Skin epidermis (tissue), 12 donors: Measurements from ENCODE around the gene CYFIP1.

Source experiments
- H3K27ac ChIP-seq, 21 experiments: fragments of 200-600 bp; sonication (generic) in 11 of 21; one replicate each; pipeline ENCODE4 v1.5.0; 2020; ENCODE audit warnings: mild to moderate bottlenecking in 3 of 21, inconsistent platforms in 2 of 21, moderate library complexity in 2 of 21
- H3K4me3 ChIP-seq, 7 experiments: fragments of 200-600 bp; sonication (generic) in 2 of 7; one replicate each; pipeline ENCODE4 v1.5.0; 2020; ENCODE audit warnings: inconsistent platforms in 2 of 7, mild to moderate bottlenecking in 2 of 7, moderate library complexity in 1 of 7

Gene CYFIP1

DNA sequence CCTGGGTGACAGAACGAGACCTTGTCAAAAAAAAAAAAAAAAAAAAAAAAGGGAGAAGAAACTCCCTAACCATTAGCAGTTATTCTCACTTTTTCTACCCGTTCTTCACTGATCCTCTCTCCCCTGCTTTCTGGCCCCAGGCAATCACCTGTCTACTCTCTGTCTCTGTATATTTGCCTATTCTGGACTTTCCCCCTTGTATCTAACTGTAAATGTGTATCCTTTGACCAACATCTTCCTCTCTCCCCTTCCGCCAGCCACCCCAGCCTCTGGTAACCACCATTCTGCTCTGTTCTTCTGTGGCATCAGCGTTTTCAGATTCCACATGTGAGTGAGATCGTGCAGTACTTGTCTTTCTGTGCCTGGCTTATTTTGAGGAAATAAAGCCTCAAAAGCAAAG, 6.9 kb downstream of the CYFIP1 start:
- Histone ChIP-seq H3K27ac (no peak overlapping the region), H3K4me3 (no peak overlapping the region)

DNA sequence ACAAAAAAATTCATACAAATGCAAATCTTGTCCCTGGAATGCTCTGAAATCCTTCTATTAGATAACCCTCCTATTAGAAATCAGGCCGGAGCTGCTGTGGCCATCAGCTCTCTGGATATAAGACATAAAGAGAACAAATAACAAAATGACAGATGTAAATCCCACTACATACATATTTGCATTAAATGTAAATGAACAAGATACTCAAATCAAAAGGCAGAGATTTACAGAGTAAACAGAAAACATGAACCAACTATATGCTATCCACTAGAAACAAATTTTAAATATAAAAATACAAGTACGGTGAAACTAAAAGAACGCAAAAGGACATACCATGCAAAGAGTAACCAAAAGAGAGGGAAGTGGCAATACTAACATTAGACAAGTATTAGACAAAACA, 10.7 kb downstream of the CYFIP1 start:
- H3K27ac ChIP-seq = no peak overlapping the region
- H3K4me3 ChIP-seq = no peak overlapping the region

DNA sequence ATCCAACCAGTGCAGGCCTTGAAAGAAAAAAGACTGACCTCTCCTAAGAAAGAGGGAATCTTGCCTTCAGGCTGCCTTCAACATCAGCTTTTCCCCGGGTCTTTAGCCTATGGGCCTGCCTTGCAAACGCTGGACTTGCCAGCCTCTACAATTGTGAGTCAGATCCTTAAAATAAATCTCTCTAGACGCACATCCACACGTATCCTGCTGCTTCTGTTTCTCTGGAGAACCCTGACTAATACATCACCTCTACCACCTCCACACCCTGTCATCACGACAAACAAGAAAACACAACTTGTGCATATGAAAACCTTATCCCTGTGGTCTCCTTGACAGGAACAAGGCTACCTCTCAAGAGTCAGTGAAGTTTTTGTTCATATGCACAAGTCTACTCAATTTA, 11.8 kb downstream of the CYFIP1 start:
- Histone ChIP-seq H3K27ac (no peak overlapping the region), H3K4me3 (no peak overlapping the region)

DNA sequence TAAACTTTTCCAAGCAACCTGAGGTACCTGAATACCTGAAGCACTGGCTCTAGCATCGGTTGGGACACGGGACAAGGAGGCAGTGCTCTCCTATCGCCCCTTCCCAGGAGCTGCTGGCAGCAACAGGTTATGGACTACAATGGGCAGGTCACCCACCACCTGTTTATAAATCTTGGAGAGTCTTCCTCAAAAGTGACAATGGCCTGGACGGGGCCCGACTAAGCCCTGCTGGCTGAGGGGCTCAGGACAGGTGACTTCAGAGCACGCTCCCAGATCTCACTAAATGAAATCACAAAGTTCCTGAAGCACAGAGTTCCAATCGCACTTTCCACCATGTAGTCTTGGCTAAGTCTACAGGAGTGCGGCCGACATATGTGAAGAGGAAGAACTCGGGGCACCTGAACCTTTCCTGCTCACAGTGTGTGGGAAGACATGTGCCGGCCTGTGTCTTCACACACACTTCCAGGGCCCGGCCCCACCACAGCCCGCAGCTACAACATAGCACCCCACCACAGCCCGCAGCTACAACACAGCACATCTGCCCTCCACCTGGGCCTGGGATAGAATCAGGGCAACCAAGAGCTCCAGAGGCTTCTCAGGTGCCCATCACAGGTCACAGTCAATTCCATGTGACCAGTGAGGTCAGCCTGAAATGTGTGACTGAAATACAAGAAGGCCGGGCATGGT, 12.9 kb downstream of the CYFIP1 start:
- Histone ChIP-seq H3K4me3 (no peak overlapping the region), H3K27ac (no peak overlapping the region)

DNA sequence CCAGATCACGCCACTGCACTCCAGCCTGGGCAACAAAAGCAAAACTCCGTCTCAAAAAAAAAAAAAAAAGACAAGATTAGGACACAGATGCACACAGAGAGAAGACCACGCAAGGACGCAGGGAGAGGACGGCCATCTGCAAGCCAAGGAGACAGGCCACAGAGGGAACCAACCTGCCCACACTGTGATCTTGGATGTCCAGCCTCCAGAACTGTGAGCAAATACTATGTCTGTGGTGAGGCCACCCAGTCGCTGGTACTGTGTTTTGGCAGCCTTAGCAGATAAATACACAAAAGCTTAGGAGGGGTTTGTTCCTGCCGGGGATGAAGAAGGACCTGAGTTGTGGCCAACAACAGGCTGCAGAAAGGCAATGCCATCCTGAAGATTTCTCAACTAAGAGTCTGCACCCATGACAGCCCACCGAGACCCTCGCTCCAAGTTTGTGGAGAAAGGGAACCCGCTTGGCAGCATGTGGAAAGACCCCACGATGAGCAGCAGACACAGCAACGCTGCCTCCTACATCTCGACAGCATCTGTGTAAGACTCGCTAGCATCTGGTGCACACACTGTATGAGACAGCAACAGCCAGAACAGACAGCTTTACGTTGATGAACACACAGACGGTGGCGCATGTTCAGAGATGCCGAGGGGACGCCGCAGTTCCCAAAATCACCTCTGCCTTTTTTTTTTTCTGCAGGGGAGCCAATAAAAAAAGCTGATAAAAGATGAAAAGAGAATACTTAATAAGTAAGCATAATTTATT, 13.7 kb downstream of the CYFIP1 start:
- no peak overlapping the region for H3K4me3 ChIP-seq
- H3K27ac ChIP-seq = no peak overlapping the region

DNA sequence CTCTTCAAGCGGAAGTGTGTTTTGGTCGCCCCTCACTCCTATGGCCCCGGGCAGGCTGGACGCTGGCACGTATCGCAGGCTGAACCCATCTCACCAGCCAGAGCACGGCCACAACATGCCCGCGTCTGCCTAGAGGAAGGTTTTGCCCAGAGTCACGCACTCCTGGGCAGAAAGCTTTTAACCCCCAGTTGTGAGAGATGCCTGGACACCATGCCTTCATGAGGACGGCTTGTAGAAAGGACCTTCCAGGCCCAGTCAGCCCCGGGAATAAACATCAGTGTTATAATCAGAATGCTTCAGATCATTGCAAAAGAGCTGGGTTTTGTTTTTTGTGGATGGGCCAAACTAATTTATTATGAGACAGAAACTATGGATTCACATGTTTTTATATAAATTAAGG, 16.5 kb downstream of the CYFIP1 start:
- Histone ChIP-seq H3K4me3 (no peak overlapping the region), H3K27ac (peak overlapping the region in 5 of 21 experiments; percentile 32 to 63 (median 43))

DNA sequence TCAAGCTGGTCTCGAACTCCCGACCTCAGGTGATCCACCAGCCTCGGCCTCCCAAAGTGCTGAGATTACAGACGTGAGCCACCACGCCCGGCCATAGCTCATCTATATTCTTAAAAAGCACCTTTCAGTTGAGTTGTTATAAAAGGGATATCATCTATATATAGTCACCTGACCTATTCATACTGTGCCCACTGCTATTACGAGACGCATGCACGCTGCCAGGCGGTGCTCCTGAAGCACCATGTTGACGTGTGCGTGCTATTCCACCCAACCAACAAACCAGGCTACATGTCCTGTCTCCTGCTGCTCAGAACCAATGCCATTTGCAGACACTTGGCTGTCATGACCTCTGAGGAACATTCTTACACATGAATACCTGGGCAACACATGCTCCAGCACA, 17.6 kb downstream of the CYFIP1 start:
- H3K4me3 ChIP-seq = no peak overlapping the region
- H3K27ac ChIP-seq = no peak overlapping the region

DNA sequence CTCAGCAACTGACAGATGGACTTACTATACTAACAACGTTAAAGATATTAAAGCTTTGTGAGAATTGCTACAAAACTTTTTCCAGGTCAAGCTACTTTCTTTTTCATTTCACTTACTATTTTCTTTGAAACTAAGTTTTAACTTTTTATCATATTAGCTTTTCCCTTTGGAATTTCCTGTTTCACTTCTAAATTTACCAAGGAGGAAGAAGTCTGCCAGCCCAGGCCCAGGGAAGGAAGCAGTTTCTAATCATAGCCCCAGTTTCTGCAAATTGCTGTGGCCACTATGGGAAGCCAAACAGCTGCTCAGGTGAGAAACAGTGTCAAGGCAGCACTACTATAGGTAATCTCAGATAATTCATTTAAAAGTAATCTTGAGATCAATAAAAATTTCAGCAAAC, 18.4 kb downstream of the CYFIP1 start:
- no peak overlapping the region for H3K4me3 ChIP-seq
- H3K27ac ChIP-seq = peak overlapping the region in 11 of 21 experiments; percentile 6 to 70 (median 26)

DNA sequence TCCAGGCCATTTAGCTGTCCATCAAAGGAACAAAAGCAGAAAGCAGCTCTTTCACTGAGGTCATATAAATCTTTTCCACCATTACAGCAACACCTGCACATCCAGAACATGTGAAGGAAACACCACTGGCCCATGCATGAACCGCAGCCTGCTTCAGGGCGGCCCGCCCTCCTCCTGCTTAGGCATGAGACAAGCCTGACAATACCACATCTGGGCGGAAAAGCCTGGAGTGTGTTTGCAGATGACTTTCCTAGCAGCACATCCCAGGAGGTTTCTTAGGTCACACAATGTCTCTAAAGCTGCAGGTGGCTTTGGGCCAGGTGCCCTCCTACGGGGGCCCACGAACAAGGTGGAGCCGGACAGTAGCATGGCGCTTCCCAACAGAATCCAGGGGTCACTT, 19.6 kb downstream of the CYFIP1 start:
- no peak overlapping the region for H3K4me3 ChIP-seq
- peak overlapping the region in 3 of 21 experiments; percentile 2 to 60 (median 13) for H3K27ac ChIP-seq

DNA sequence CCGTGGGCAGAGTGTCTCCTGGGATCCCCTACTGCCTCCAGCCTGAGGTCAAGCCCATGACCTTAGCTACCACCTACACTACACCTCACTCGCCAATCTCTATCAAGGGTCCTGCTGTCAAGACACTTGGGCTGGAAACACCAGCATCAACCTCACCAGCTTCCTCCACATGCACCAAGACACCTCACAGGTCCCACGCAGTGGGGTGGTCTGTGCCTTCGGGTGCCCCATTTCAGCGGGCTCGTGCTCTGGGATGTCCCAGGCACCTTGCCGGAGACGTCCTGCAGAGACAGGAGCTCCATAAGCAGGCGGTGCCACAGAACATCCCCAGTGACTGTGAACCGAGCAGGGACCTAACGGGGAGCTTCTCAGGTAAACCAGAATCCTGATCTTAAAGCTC, 20.0 kb downstream of the CYFIP1 start:
- H3K27ac ChIP-seq = peak overlapping the region in 5 of 21 experiments; percentile 7 to 60 (median 40)

DNA sequence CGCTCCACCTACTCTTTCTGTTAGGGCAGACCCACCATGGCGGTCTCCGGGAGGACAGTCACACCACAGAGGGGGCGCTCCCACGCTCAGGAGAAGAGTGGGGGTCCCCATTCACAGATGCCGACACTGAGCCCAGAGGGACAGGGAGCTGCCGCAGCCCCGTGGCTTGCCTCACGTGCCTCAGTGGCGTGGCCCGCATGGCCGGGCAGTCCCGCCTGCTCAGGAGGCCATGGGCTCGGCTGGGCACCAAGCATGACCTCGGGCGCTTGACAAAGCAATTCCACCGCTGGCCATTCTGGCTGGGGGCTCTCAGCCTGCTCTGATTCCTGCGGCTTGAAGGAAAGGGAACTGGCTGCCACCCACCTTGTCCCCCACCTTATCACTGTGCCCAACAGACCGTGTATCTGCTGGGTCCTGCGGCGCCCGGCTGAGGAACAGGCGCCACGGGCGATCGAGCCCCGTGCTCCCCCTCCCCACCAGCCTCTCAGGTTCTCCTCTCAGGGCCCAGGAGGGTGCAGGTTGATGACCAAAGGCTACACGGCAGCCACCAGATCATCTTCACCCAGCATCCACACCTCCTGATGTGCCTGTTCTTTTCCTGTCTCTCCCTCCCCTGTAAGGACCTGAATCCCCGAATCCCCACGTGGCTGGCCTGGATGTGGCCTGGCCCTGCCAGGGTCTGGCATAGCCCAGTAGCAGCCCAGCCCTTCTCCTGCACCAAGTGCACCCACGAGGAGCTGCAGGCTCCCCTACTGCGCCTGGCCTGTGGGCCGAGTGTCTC, 20.7 kb downstream of the CYFIP1 start:
- H3K27ac ChIP-seq = peak overlapping the region in 5 of 21 experiments; percentile 7 to 60 (median 40)
- H3K4me3 ChIP-seq = no peak overlapping the region

More for the DNA sequence above, 20.0 kb downstream of the CYFIP1 start:
- H3K4me3 ChIP-seq = no peak overlapping the region

DNA sequence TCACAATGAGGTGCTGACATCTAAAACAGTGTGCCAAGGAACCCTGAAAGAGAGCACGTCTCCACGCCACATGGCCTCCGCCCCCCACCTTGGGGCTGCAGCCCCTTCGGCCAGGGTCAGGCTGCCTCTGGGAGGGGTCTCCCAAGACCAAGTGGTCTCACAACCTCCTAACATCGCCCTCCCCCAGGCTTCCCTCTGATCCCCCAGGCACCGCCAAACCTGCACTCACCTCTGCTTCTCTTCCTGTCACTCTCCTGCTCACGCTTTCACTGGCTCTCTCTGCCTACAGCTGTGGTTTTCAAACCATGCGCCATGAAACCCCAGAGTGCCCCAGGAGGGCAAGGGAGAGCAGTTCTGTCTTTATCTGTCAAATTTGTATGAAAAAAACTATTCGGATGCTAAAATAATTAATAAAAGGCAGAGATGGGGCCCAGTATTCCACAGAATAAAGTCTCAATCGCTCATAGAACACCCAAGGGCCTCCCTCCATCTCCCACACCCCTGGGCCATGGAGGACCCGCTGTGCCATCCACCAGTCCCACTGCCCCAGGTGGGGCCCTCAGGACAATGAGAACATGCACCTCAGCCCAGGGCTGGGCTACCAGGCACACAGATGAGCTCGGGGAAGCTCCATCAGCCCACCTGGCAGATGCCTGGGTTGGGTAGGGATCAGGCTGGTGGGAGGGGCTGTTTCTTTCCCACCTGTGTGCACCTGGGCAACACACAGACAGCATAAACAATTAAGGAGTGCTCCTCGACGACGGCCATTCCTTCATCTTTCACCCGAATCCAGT, 21.5 kb downstream of the CYFIP1 start:
- Histone ChIP-seq H3K4me3 (no peak overlapping the region), H3K27ac (peak overlapping the region in 1 of 21 experiments; percentile 11)

DNA sequence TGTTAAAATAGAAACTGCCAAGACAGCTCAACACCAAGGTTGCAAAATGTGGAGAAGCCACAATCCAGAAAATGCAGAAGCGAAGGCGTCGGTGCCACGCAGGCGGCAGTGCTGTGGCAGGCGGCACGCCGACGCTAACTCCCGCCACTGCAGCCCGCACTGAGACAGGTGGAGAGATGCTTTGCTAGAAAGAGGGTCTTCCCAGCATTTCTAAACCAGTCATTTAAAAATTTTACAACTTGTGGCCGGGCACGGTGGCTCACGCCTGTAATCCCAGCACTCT, 23.2 kb downstream of the CYFIP1 start:
- no peak overlapping the region for H3K4me3 ChIP-seq
- H3K27ac ChIP-seq = peak overlapping the region in 1 of 21 experiments; percentile 62

DNA sequence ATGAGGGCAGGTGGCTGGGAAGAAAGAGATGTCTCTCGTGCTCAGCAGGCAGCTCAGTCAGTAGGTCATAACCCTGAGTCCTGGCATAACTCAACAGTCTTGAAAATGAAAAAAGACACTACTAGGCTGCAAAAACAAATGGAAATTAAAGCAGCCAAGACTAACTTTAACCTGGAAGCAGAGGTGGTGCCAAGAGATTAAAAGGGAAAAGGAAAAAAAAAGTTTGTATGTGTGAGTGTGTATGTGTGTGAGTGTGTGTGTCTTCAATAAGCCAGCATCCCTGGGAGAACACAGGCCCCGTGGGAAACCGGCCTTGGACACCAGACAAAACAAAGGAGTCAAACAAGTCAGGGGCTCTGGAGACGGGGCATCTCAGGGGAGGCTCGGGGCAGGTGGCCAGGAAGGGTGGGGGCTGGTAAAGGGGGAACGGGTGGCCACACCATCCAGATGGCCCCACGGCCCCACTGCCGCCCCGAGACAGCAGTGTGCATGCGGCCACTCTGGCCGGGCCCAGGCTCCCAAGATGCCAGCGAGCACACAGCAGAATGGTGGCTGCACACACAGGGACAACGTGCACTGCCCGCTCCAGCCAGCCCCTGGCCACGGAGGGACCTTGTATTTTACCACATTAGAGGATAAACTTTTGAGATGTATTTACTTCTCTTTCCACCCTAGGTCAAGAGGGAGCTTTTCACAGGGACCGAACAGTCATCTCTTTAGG, 23.8 kb downstream of the CYFIP1 start:
- Histone ChIP-seq H3K27ac (peak overlapping the region in 2 of 21 experiments; percentile 3 to 62), H3K4me3 (no peak overlapping the region)

DNA sequence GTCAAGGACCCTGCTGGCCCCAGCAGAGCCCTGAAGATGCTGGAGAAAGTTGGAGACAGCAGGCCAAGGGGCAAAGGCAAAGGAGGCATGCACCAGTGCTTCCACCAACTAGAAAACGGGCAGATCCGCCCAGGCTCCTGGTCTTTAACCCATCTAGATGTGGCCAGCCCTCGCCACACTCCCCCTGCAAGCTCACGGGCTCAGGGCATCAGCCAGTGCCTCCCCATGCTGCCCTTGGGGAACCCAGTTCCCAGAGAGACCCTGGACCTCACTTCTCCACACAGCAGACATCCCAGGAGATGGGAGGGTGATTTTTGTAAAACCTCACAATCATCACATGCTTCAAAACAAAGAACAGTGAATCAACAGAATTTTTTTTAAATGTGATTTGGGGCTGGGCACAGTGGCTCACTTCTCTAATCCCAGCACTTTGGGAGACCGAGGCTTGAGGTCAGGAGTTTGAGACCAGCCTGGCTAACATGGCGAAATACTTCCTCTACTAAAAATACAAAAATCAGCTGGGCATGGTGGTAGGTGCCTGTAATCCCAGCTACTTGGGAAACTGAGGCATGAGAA, 24.5 kb downstream of the CYFIP1 start:
- H3K27ac ChIP-seq = peak overlapping the region in 4 of 21 experiments; percentile 3 to 62 (median 16)
- H3K4me3 ChIP-seq = no peak overlapping the region

DNA sequence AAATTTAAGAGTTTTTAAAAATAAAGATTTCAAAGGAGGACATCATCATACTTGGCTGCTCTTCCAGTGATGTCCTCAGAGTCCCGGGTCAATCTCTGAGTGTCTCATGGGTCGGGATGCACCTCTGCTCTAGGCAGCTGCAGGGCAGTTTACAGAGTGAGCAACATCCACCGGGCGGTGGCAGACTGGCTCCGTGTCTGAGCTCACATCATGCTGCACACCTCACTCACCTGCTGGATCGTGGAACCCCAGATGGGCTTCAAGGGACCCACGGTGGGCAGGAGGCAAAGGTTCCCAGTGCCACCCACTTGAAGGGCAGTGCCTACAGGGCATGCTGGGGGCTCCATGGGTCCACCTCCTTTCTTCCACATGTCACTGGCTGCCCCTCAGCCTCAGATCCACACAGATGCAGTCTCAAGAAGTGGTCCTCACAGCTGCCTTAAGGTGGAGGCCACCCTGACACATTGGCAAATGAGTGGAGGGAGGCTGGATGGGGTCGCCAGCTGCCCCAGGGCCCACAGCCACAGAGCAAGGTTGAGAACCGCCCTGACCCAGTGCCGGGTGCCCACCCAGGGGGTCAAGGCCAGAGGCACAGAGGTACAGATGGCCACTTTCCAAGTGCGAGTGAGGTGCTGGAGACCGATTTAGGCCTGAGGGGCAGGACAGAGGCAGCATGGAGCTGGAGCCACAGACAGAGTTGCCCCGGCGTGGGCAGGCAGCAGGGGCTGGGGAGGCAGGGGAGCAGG, 25.2 kb downstream of the CYFIP1 start:
- Histone ChIP-seq H3K27ac (peak overlapping the region in 5 of 21 experiments; percentile 3 to 28 (median 5)), H3K4me3 (no peak overlapping the region)

DNA sequence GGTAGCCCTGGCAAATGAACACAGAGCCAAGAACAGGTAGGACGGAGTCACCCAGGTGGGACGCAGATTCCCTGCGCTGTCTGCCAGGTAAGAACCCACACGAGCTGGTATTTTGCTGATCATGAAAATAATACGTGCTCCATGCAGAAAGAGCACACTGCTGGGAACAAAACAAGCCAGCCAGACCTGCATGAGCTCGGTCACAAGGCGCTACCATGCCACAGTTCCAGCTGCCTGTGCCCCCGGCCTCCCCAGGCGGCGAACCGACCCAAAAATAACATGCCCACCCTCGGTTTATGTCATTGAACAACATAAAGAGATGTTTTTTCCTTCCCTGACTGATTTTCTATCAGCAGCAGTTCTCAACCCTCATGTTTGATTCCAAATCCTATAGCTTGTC, 25.8 kb downstream of the CYFIP1 start:
- Histone ChIP-seq H3K27ac (no peak overlapping the region), H3K4me3 (no peak overlapping the region)
